Measurements from ENCODE around the gene KIF4B. TPM values are rescaled to one million over a fixed set of nuclear protein-coding genes. Genes with fewer than 3 reads are reported as not detected.
"Not testable (repeated sequence)": the region's sequence is repeated elsewhere in the genome, so short reads cannot be mapped to it uniquely, and the experiment has no call there.

KIF4B gene, protein sequence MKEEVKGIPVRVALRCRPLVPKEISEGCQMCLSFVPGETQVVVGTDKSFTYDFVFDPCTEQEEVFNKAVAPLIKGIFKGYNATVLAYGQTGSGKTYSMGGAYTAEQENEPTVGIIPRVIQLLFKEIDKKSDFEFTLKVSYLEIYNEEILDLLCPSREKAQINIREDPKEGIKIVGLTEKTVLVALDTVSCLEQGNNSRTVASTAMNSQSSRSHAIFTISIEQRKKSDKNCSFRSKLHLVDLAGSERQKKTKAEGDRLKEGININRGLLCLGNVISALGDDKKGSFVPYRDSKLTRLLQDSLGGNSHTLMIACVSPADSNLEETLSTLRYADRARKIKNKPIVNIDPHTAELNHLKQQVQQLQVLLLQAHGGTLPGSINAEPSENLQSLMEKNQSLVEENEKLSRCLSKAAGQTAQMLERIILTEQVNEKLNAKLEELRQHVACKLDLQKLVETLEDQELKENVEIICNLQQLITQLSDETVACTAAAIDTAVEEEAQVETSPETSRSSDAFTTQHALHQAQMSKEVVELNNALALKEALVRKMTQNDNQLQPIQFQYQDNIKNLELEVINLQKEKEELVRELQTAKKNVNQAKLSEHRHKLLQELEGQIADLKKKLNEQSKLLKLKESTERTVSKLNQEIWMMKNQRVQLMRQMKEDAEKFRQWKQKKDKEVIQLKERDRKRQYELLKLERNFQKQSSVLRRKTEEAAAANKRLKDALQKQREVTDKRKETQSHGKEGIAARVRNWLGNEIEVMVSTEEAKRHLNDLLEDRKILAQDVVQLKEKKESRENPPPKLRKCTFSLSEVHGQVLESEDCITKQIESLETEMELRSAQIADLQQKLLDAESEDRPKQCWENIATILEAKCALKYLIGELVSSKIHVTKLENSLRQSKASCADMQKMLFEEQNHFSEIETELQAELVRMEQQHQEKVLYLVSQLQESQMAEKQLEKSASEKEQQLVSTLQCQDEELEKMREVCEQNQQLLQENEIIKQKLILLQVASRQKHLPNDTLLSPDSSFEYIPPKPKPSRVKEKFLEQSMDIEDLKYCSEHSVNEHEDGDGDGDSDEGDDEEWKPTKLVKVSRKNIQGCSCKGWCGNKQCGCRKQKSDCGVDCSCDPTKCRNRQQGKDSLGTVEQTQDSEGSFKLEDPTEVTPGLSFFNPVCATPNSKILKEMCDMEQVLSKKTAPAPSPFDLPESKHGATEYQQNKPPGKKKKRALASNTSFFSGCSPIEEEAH
- under 0.01 TPM for total RNA-seq

DNA sequence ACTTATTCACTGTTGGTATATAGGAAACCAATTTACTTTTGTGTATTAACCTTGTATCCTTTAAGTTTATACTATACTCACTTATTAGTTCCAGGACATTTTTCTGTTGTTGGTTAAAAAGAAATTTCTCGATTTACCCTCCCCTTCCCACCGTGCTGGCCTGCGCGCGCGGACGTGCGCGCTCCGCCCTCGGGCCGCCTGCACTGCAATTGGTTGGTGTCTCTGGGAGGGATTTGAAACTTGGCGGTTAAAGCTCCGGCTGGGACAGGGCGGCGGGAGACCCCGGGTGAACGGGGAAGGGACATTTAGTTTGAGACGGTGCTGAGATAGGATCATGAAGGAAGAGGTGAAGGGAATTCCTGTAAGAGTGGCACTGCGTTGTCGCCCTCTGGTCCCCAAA, at the start of gene KIF4B:
Gene KIF4B, plus strand, starts transcription at position 230 of the 400 bp plus-strand sequence. Its CDS starts 105 bp downstream, at position 335.
- no peaks in the 10 kb centered on the region for H3K9me3 ChIP-seq (ENCODE audit: control insufficient read depth in 3 of 3, low read length in 3 of 3)
- H3K4me1 ChIP-seq (ENCODE audit: control insufficient read depth in 3 of 3, insufficient read depth in 3 of 3, low read length in 3 of 3) = no peaks in the 10 kb centered on the region
- no peak within 1 kb of the TSS for H3K9ac ChIP-seq (ENCODE audit: low read depth in 1 of 3, low read length in 3 of 3)
- no peak within 1 kb of the TSS for H3K27ac ChIP-seq (ENCODE audit: low read depth, low read length)
- no peaks in the 10 kb centered on the region for H3K36me3 ChIP-seq (ENCODE audit: control insufficient read depth in 3 of 3, insufficient read depth in 3 of 3, low read length in 3 of 3)
- H3K27me3 ChIP-seq (ENCODE audit: control insufficient read depth in 3 of 3, insufficient read depth in 3 of 3, low read length in 3 of 3) = no peaks in the 10 kb centered on the region
- no peak within 1 kb of the TSS for H3K4me3 ChIP-seq (ENCODE audit: low read length in 3 of 3)

DNA sequence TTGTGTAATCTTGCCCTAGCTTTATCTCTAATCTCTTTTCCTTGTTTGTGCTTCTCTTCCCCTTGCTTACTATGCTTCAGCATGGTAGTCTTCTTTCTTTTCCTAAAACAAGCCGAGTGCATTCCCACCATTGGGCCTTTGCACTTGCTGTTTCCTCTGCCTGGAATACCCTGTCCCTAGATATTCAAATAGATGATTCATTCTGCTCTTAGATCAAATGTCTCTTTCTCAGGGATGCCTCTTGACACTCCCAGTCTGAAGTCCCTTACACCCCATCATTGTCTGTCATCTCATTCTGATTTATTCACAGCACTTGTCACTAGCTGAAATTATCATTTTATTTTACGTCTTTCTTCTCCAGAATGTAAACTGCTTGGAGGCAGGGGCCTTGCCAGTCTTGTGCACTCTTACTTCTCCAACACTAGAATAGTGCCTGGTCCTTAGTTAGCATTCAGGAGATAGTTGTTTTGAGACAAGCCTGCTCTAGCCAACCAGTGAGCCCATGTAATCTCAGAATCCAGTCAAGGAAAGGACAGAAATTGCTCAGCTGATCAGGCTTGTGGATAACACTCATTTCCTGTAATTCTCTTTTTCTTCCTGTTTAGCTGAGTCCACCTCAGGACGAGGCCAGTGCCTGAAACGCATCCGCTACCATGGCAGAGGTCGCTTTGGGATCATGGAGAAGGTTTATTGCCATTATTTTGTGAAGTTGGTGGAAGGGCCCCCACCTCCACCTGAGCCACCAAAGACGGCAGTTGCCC, 47.3 kb upstream of the KIF4B start:
- Histone ChIP-seq H3K36me3 (ENCODE audit: control insufficient read depth in 3 of 3, insufficient read depth in 3 of 3, low read length in 3 of 3) (peaks cover 8 to 26% (median 17%) of the 10 kb centered on the region in 3 donors), H3K27me3 (ENCODE audit: control insufficient read depth in 3 of 3, insufficient read depth in 3 of 3, low read length in 3 of 3) (no peaks in the 10 kb centered on the region), H3K4me1 (ENCODE audit: control insufficient read depth in 3 of 3, insufficient read depth in 3 of 3, low read length in 3 of 3) (no peaks in the 10 kb centered on the region), H3K4me3 (ENCODE audit: low read length in 3 of 3) (no peak overlapping the region), H3K9ac (ENCODE audit: low read depth in 1 of 3, low read length in 3 of 3) (no peak overlapping the region), H3K27ac (ENCODE audit: low read depth, low read length) (peak overlapping the region; percentile 43), H3K9me3 (ENCODE audit: control insufficient read depth in 3 of 3, low read length in 3 of 3) (no peaks in the 10 kb centered on the region)

DNA sequence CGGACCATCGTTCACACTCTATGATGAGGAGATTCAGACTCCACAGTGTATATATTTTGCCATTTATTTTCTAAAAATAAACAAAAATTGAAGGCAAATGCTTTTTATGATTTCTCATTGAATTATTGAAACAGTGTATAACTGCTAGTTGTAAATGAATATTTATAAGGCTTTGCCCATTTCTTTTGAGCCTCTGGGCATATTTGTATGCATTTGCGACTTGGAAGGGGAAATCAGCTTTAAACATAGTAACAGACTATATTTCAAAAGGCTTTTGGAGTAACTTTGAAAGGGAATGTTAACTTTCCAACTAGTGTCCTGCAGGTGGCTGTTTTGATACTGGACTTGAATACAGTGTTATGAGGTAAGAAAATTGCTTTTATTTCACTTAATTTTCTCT, 46.7 kb upstream of the KIF4B start:
- Histone ChIP-seq H3K4me1 (ENCODE audit: control insufficient read depth in 3 of 3, insufficient read depth in 3 of 3, low read length in 3 of 3) (no peaks in the 10 kb centered on the region), H3K27ac (ENCODE audit: low read depth, low read length) (no peak overlapping the region), H3K9me3 (ENCODE audit: control insufficient read depth in 3 of 3, low read length in 3 of 3) (no peaks in the 10 kb centered on the region), H3K4me3 (ENCODE audit: low read length in 3 of 3) (no peak overlapping the region), H3K36me3 (ENCODE audit: control insufficient read depth in 3 of 3, insufficient read depth in 3 of 3, low read length in 3 of 3) (peaks cover 4 to 20% (median 17%) of the 10 kb centered on the region in 3 donors), H3K9ac (ENCODE audit: low read depth in 1 of 3, low read length in 3 of 3) (no peak overlapping the region), H3K27me3 (ENCODE audit: control insufficient read depth in 3 of 3, insufficient read depth in 3 of 3, low read length in 3 of 3) (no peaks in the 10 kb centered on the region)

DNA sequence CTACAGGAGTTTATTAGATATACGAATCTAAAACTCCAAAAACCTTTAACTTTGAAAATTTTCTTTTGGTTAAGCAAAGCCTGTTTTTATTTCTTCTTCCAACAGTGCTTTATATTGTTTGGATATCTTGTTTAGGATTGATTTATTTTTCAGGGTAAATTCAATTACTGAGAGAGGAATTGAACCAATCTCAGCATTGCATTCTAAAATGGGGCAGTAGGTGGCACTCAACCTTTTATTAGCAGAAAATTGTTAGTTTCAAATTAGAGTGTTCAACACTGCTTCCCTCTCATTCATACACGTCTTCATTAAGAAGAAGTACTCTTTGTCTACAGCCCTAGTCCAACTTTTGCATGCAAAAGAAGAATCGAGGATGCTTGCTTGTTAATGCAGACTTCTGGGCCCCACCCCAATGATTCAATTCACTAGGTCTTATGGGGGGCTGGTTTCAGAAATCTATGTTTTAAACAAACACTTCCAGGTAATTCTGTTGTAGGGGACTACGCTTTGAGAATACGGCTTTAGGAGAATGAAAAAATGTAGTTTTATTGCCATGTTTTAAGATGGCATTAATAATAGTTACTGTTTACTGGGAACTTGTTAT, 46.0 kb upstream of the KIF4B start:
- no peak overlapping the region for H3K9ac ChIP-seq (ENCODE audit: low read depth in 1 of 3, low read length in 3 of 3)
- no peaks in the 10 kb centered on the region for H3K27me3 ChIP-seq (ENCODE audit: control insufficient read depth in 3 of 3, insufficient read depth in 3 of 3, low read length in 3 of 3)
- no peaks in the 10 kb centered on the region for H3K9me3 ChIP-seq (ENCODE audit: control insufficient read depth in 3 of 3, low read length in 3 of 3)
- no peak overlapping the region for H3K27ac ChIP-seq (ENCODE audit: low read depth, low read length)
- H3K4me3 ChIP-seq (ENCODE audit: low read length in 3 of 3) = no peak overlapping the region
- no peaks in the 10 kb centered on the region for H3K4me1 ChIP-seq (ENCODE audit: control insufficient read depth in 3 of 3, insufficient read depth in 3 of 3, low read length in 3 of 3)
- peaks cover 4 to 18% (median 17%) of the 10 kb centered on the region in 3 donors for H3K36me3 ChIP-seq (ENCODE audit: control insufficient read depth in 3 of 3, insufficient read depth in 3 of 3, low read length in 3 of 3)

DNA sequence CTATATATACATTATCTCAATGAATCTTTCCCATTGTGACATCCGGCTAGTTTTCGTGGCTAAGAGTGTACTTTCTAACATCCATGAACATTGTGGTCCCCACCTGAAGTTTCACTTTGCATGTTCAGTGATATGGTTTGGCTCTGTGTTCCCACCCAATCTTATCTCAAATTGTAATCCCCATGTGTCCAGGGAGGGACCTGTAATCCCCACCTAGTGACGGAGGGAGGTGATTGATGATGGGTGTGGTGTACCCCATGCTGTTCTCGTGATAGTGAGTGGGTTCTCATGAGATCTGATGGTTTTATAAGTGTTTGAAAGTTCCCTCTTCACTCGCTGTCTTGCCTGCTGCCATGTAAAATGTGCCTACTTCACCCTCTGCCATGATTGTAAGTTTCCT, 44.6 kb upstream of the KIF4B start:
- Histone ChIP-seq H3K27me3 (ENCODE audit: control insufficient read depth in 3 of 3, insufficient read depth in 3 of 3, low read length in 3 of 3) (no peaks in the 10 kb centered on the region), H3K9me3 (ENCODE audit: control insufficient read depth in 3 of 3, low read length in 3 of 3) (no peaks in the 10 kb centered on the region), H3K4me1 (ENCODE audit: control insufficient read depth in 3 of 3, insufficient read depth in 3 of 3, low read length in 3 of 3) (no peaks in the 10 kb centered on the region), H3K27ac (ENCODE audit: low read depth, low read length) (no peak overlapping the region), H3K9ac (ENCODE audit: low read depth in 1 of 3, low read length in 3 of 3) (no peak overlapping the region), H3K4me3 (ENCODE audit: low read length in 3 of 3) (no peak overlapping the region), H3K36me3 (ENCODE audit: control insufficient read depth in 3 of 3, insufficient read depth in 3 of 3, low read length in 3 of 3) (peaks cover 4 to 18% (median 17%) of the 10 kb centered on the region in 3 donors)

DNA sequence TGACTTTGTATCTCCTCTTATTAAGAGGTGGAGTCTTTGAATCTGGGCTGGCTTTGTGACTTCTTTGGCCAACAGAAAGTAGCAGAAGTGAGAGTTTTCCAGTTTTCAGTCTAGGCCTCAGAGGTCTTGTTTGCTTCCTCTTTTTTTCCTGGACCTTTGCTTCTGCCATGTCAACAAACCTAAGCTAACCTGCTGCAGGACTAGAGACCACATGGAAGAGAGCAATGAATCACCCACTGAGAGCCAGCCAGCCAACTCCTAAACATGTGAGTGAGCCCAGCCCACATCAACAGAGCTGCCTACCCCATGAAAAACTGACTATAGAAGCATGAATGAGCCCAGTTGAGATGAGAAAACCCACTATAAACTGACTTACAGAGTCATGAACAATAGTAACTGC, 42.8 kb upstream of the KIF4B start:
- Histone ChIP-seq H3K9me3 (ENCODE audit: control insufficient read depth in 3 of 3, low read length in 3 of 3) (no peaks in the 10 kb centered on the region), H3K27ac (ENCODE audit: low read depth, low read length) (no peak overlapping the region), H3K36me3 (ENCODE audit: control insufficient read depth in 3 of 3, insufficient read depth in 3 of 3, low read length in 3 of 3) (peaks cover 4 to 22% (median 18%) of the 10 kb centered on the region in 3 donors), H3K27me3 (ENCODE audit: control insufficient read depth in 3 of 3, insufficient read depth in 3 of 3, low read length in 3 of 3) (no peaks in the 10 kb centered on the region), H3K4me1 (ENCODE audit: control insufficient read depth in 3 of 3, insufficient read depth in 3 of 3, low read length in 3 of 3) (no peaks in the 10 kb centered on the region), H3K9ac (ENCODE audit: low read depth in 1 of 3, low read length in 3 of 3) (no peak overlapping the region), H3K4me3 (ENCODE audit: low read length in 3 of 3) (no peak overlapping the region)

DNA sequence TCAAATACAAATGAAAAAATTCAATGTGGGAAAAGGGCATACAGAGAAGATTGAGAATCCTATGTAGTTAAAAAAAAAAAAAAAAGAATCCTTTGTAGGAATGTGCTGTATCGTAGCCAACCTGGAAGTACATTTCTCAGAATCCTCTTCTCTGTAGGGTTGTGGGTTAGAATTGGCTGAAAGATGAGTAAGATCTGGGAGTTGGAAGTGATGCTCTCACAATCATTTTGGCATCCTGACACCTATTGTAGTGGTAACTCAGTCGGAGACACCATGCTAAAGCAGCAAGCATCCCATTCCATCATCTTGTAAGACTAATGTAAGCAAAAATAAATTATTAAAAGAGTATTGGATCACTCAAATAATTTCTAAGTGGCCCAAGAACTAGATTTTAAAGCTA, 42.1 kb upstream of the KIF4B start:
- Histone ChIP-seq H3K27ac (ENCODE audit: low read depth, low read length) (no peak overlapping the region), H3K9me3 (ENCODE audit: control insufficient read depth in 3 of 3, low read length in 3 of 3) (no peaks in the 10 kb centered on the region), H3K36me3 (ENCODE audit: control insufficient read depth in 3 of 3, insufficient read depth in 3 of 3, low read length in 3 of 3) (peaks cover 3 to 18% (median 11%) of the 10 kb centered on the region in 3 donors), H3K4me1 (ENCODE audit: control insufficient read depth in 3 of 3, insufficient read depth in 3 of 3, low read length in 3 of 3) (no peaks in the 10 kb centered on the region), H3K9ac (ENCODE audit: low read depth in 1 of 3, low read length in 3 of 3) (no peak overlapping the region), H3K27me3 (ENCODE audit: control insufficient read depth in 3 of 3, insufficient read depth in 3 of 3, low read length in 3 of 3) (no peaks in the 10 kb centered on the region), H3K4me3 (ENCODE audit: low read length in 3 of 3) (no peak overlapping the region)

DNA sequence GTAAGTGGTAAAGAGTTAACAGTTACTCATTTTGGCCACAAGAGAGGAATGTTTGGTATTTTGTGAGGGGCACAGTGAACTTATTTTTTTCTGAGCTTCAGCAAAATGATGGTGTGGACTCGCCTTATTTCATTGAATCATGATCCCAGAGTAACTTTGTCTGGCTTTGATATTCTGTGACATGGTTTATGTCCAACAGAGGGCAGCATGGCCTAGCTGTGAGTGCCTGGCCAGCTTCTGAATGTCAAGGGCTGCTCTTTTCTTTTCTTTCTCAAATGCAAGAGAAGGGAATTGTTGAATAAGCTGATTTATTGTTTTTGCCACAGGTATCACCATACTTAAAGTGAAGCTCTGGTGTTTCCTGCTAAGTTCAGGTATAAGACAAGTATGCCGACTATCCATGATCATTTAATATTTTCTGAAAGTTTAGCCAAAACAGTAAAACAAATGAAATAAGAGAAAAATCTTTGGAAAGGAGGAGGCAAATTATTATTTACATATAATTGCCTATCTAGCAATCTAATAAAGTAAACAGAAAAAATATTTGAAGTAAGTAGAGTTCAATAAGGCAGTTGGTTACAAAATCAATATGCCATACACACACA, 41.0 kb upstream of the KIF4B start:
- Histone ChIP-seq H3K36me3 (ENCODE audit: control insufficient read depth in 3 of 3, insufficient read depth in 3 of 3, low read length in 3 of 3) (peaks cover 0 to 11% (median 10%) of the 10 kb centered on the region in 3 donors), H3K4me3 (ENCODE audit: low read length in 3 of 3) (no peak overlapping the region), H3K4me1 (ENCODE audit: control insufficient read depth in 3 of 3, insufficient read depth in 3 of 3, low read length in 3 of 3) (no peaks in the 10 kb centered on the region), H3K27me3 (ENCODE audit: control insufficient read depth in 3 of 3, insufficient read depth in 3 of 3, low read length in 3 of 3) (no peaks in the 10 kb centered on the region), H3K9me3 (ENCODE audit: control insufficient read depth in 3 of 3, low read length in 3 of 3) (no peaks in the 10 kb centered on the region), H3K27ac (ENCODE audit: low read depth, low read length) (no peak overlapping the region), H3K9ac (ENCODE audit: low read depth in 1 of 3, low read length in 3 of 3) (no peak overlapping the region)

DNA sequence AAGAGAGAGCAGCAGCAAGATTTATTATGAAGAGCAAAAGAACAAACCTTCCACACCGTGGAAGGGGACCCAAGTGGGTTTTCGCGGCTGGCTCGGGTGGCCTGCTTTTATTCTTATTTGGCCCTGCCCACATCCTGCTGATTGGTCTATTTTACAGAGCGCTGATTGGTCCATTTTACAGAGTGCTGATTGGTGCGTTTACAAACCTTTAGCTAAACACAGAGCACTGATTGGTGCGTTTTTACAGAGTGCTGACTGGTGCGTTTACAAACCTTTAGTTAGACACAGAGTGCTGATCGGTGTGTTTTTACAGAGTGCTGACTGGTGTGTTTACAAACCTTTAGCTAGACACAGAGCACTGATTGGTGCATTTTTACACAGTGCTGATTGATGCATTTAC, 37.5 kb upstream of the KIF4B start:
- not testable (repeated sequence) for H3K36me3 ChIP-seq (ENCODE audit: control insufficient read depth in 3 of 3, insufficient read depth in 3 of 3, low read length in 3 of 3); H3K9ac ChIP-seq (ENCODE audit: low read depth in 1 of 3, low read length in 3 of 3); H3K9me3 ChIP-seq (ENCODE audit: control insufficient read depth in 3 of 3, low read length in 3 of 3); H3K4me1 ChIP-seq (ENCODE audit: control insufficient read depth in 3 of 3, insufficient read depth in 3 of 3, low read length in 3 of 3); H3K27ac ChIP-seq (ENCODE audit: low read depth, low read length); H3K4me3 ChIP-seq (ENCODE audit: low read length in 3 of 3); H3K27me3 ChIP-seq (ENCODE audit: control insufficient read depth in 3 of 3, insufficient read depth in 3 of 3, low read length in 3 of 3)

Data from skeletal muscle tissue (tissue), 4 donors.